HG02938 (cell line): Measurements from ENCODE around the gene NEAT1.

Experiments
- ATAC-seq: cut with Tn5 transposase; IDR thresholded peaks from one replicate; pipeline ENCODE4 v1.9.1; 2021; ENCODE audit warnings: mild to moderate bottlenecking, moderate library complexity; ENCODE audit not compliant: unreplicated experiment

NEAT1 gene

GRCh38 chr11:65422633-65423515 is at the start of gene NEAT1:
NEAT1 (plus strand) TSS chr11:65422798.
- ATAC-seq: no peak

GRCh38 chr11:65373839-65374580 is 48.6 kb upstream of the NEAT1 start:
- ATAC-seq: no peak

- ATAC-seq: no peak
These were observed 47.6 kb upstream of the NEAT1 start for GRCh38 chr11:65375012-65375411.

- no peak for ATAC-seq
These were observed 46.4 kb upstream of the NEAT1 start for GRCh38 chr11:65376138-65376713.

- ATAC-seq: no peak
These were observed 45.6 kb upstream of the NEAT1 start for GRCh38 chr11:65377036-65377435.

GRCh38 chr11:65377777-65378176 is 44.8 kb upstream of the NEAT1 start:
- ATAC-seq: no peak

- no peak for ATAC-seq
These were observed 44.2 kb upstream of the NEAT1 start for GRCh38 chr11:65378208-65378927.

GRCh38 chr11:65378928-65379638 is 43.5 kb upstream of the NEAT1 start:
- no peak for ATAC-seq

GRCh38 chr11:65379698-65380459 is 42.7 kb upstream of the NEAT1 start:
- ATAC-seq: no peak

GRCh38 chr11:65380460-65381119 is 42.0 kb upstream of the NEAT1 start:
- ATAC-seq: no peak

- peak; percentile 2 for ATAC-seq
These were observed 40.9 kb upstream of the NEAT1 start for GRCh38 chr11:65381716-65382032.

GRCh38 chr11:65382033-65382803 is 40.4 kb upstream of the NEAT1 start, which contains the start of gene SLC25A45:
SLC25A45 (minus strand) TSS chr11:65382646; CDS start chr11:65381951, 695 bp downstream.
- peak; percentile 46 for ATAC-seq

GRCh38 chr11:65382804-65383368 is 39.7 kb upstream of the NEAT1 start:
- ATAC-seq: no peak

GRCh38 chr11:65383778-65384177 is 38.8 kb upstream of the NEAT1 start:
- ATAC-seq: no peak

GRCh38 chr11:65384301-65384889 is 38.2 kb upstream of the NEAT1 start:
- no peak for ATAC-seq

- no peak for ATAC-seq
These were observed 36.1 kb upstream of the NEAT1 start, which contains the start of gene FRMD8 for GRCh38 chr11:65386307-65387140. FRMD8 (plus strand) TSS chr11:65386637; CDS start chr11:65387037, 400 bp downstream.

- ATAC-seq: no peak
These were observed 33.9 kb upstream of the NEAT1 start for GRCh38 chr11:65388731-65389130.
